Glutamatergic neuron (in vitro differentiated cells): ENCODE results near the gene CNOT6. TPM values are rescaled to one million over a fixed set of nuclear protein-coding genes. Genes with fewer than 3 reads are reported as not detected.

ENCODE experiments used
- DNase-seq: peaks from one replicate; pipeline ENCODE4 v3.0.0; 2022
- H3K27ac Mint-ChIP-seq: one replicate; pipeline ENCODE4 v1.8.0; 2020; ENCODE audit warnings: mild to moderate bottlenecking, mixed read lengths, inconsistent platforms; ENCODE audit not compliant: unreplicated experiment
- H3K27me3 Mint-ChIP-seq: one replicate; pipeline ENCODE4 v1.8.0; 2020; ENCODE audit warnings: mild to moderate bottlenecking, moderate library complexity, mixed read lengths, inconsistent platforms; ENCODE audit not compliant: unreplicated experiment
- H3K36me3 Mint-ChIP-seq: one replicate; pipeline ENCODE4 v1.8.0; 2020; ENCODE audit warnings: mild to moderate bottlenecking, mixed read lengths, inconsistent platforms; ENCODE audit not compliant: unreplicated experiment
- H3K4me1 Mint-ChIP-seq: one replicate; pipeline ENCODE4 v1.8.0; 2020; ENCODE audit warnings: mild to moderate bottlenecking, low read depth, mixed read lengths, inconsistent platforms; ENCODE audit not compliant: unreplicated experiment
- H3K4me3 Mint-ChIP-seq: one replicate; pipeline ENCODE4 v1.8.0; 2020; ENCODE audit warnings: mild to moderate bottlenecking, mixed read lengths, inconsistent platforms; ENCODE audit not compliant: unreplicated experiment
- H3K9me3 Mint-ChIP-seq: one replicate; pipeline ENCODE4 v1.8.0; 2020; ENCODE audit warnings: mild to moderate bottlenecking, moderate library complexity, mixed read lengths, inconsistent platforms; ENCODE audit not compliant: unreplicated experiment
- CTCF ChIP-seq: fragments of 200-600 bp; sonication (generic); IDR thresholded peaks from one replicate; pipeline ENCODE4 v1.5.0; 2021; ENCODE audit not compliant: partially characterized antibody, unreplicated experiment
- total RNA-seq: library from RNA; stranded (reverse); fragmentation: NEBNext Ultra II Directional; extraction: Animal tissue kit (Norgen Biotek cat#: 25700); gene quantifications from one replicate; pipeline ENCODE4 v1.2.1, GENCODE V29; 2021; ENCODE audit not compliant: unreplicated experiment

The CNOT6 gene
- total RNA-seq, 1 donor from 2014 or later: 62.0 TPM

GRCh38 chr5:180611140-180611850 lies 117.1 kb downstream of the CNOT6 start:
- no peak for DNase-seq
- Mint-ChIP-seq H3K4me3 (no peak overlapping the region), H3K36me3 (no peaks in the 10 kb centered on the region), H3K4me1 (no peaks in the 10 kb centered on the region), H3K9me3 (peaks cover 4% of the 10 kb centered on the region), H3K27me3 (peaks cover 2% of the 10 kb centered on the region), H3K27ac (no peak overlapping the region)
- no peak for TF ChIP-seq CTCF

GRCh38 chr5:180612683-180613082 lies 118.5 kb downstream of the CNOT6 start:
- Mint-ChIP-seq H3K27ac (no peak overlapping the region), H3K36me3 (no peaks in the 10 kb centered on the region), H3K4me3 (no peak overlapping the region), H3K4me1 (no peaks in the 10 kb centered on the region), H3K27me3 (peaks cover 5% of the 10 kb centered on the region), H3K9me3 (peaks cover 4% of the 10 kb centered on the region)
- no peak for TF ChIP-seq CTCF
- DNase-seq: no peak

GRCh38 chr5:180613188-180613813 lies 119.1 kb downstream of the CNOT6 start:
- Mint-ChIP-seq H3K4me3 (no peak overlapping the region), H3K4me1 (no peaks in the 10 kb centered on the region), H3K9me3 (peaks cover 4% of the 10 kb centered on the region), H3K36me3 (no peaks in the 10 kb centered on the region), H3K27ac (no peak overlapping the region), H3K27me3 (peaks cover 5% of the 10 kb centered on the region)
- TF ChIP-seq CTCF: no peak
- no peak for DNase-seq

DNA sequence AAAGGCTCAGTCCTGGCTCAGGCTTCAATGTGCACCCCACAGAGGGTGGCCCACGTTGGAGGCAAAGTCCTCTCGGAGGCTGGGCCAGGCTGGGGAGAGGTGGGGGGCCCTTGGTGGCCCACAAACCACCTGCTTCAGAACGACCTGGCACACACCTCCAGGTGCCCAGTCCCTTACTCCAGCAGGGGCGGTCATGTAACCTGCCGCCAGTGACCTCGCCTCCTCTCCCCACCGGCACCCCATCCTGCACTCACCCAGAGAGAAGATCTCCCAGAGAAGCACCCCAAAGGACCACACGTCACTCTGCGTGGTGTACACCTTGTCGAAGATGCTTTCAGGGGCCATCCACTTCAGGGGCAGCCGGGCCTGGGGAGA lies 119.6 kb downstream of the CNOT6 start:
- H3K9me3 Mint-ChIP-seq: peaks cover 4% of the 10 kb centered on the region
- H3K36me3 Mint-ChIP-seq: no peaks in the 10 kb centered on the region
- no peak for DNase-seq
- no peak overlapping the region for H3K4me3 Mint-ChIP-seq
- H3K4me1 Mint-ChIP-seq: no peaks in the 10 kb centered on the region
- no peak overlapping the region for H3K27ac Mint-ChIP-seq
- TF ChIP-seq CTCF: no peak
- peaks cover 7% of the 10 kb centered on the region for H3K27me3 Mint-ChIP-seq

- Mint-ChIP-seq H3K9me3 (peaks cover 5% of the 10 kb centered on the region), H3K4me3 (peak overlapping the region; percentile 34), H3K27ac (no peak overlapping the region), H3K36me3 (no peaks in the 10 kb centered on the region), H3K4me1 (no peaks in the 10 kb centered on the region), H3K27me3 (peaks cover 9% of the 10 kb centered on the region)
- no peak for TF ChIP-seq CTCF
- DNase-seq: no peak
These were observed 124.3 kb downstream of the CNOT6 start for GRCh38 chr5:180618487-180618828.
